Coronary artery (tissue), 2 donors: ENCODE results near the gene GLP2R.

Source experiments
- DNase-seq: peaks from one replicate; pipeline ENCODE4 v3.0.0-alpha.2; 2017; ENCODE audit warnings: low spot score
- H3K27ac ChIP-seq, 2 donors: fragments of 200-600 bp; sonication (generic); one replicate each; pipeline ENCODE4 v1.5.1; 2016 to 2019
- H3K4me3 ChIP-seq: fragments of 200-600 bp; sonication (generic); 2 replicates; pipeline ENCODE4 v1.5.1; 2016; ENCODE audit warnings: mild to moderate bottlenecking, moderate library complexity
- TF ChIP-seq, protein P1 (sequence below): fragments of 200-600 bp; sonication (generic); IDR thresholded peaks from one replicate; pipeline ENCODE4 v1.5.1; 2019; ENCODE audit warnings: antibody characterized with exemption

The GLP2R gene

DNA sequence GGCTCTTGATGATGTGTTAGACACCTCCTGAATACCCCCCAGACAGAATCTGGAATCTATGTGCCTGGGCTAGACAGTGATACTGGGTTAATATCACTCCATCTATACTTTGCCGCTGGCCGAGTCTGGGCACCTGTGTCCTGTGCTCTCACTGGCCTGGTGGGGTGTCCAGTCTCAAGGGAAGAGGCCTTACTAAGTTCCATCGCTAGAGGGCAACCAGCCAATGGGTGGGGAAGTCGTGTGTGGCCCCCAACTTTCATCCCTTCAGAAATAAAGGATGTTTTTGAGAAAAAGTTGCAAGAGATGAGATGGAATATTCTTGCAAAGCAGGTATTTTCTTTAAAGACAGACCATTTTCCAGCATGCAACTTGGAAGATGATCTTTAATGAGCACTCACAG is 1.6 kb upstream of the GLP2R start:
- no peak overlapping the region for H3K27ac ChIP-seq
- no peak for DNase-seq
- TF ChIP-seq, protein P1, sequence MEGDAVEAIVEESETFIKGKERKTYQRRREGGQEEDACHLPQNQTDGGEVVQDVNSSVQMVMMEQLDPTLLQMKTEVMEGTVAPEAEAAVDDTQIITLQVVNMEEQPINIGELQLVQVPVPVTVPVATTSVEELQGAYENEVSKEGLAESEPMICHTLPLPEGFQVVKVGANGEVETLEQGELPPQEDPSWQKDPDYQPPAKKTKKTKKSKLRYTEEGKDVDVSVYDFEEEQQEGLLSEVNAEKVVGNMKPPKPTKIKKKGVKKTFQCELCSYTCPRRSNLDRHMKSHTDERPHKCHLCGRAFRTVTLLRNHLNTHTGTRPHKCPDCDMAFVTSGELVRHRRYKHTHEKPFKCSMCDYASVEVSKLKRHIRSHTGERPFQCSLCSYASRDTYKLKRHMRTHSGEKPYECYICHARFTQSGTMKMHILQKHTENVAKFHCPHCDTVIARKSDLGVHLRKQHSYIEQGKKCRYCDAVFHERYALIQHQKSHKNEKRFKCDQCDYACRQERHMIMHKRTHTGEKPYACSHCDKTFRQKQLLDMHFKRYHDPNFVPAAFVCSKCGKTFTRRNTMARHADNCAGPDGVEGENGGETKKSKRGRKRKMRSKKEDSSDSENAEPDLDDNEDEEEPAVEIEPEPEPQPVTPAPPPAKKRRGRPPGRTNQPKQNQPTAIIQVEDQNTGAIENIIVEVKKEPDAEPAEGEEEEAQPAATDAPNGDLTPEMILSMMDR, result no peak
- no peak overlapping the region for H3K4me3 ChIP-seq

DNA sequence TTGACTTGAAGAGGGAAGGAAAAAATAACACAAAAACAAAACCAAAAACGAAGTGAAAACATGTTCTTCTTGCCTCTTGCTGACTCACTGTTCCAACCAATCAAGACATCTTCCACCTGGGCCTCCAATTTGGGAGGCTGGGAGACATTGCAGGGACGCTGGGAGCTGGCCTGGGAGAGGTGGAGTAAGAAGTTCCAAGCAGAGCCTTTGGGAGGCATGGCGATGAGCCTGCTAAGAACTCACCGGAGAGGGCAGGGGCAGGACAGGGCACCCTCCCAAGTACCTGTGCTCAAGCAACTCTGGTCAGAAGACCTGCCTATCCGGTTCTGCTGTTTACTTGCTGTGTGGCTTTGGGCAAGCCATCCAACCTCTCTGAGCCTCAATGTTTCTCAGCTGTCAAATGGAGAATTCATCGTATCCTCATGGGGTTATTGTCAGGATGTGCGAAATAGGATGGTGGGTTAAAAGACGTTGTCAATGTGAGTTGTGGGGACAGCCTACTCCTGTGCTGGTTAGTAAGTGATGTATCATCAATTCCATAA is 856 bp upstream of the GLP2R start:
- no peak overlapping the region for H3K27ac ChIP-seq
- TF ChIP-seq, protein P1, result no peak
- H3K4me3 ChIP-seq, result no peak overlapping the region
- no peak for DNase-seq

DNA sequence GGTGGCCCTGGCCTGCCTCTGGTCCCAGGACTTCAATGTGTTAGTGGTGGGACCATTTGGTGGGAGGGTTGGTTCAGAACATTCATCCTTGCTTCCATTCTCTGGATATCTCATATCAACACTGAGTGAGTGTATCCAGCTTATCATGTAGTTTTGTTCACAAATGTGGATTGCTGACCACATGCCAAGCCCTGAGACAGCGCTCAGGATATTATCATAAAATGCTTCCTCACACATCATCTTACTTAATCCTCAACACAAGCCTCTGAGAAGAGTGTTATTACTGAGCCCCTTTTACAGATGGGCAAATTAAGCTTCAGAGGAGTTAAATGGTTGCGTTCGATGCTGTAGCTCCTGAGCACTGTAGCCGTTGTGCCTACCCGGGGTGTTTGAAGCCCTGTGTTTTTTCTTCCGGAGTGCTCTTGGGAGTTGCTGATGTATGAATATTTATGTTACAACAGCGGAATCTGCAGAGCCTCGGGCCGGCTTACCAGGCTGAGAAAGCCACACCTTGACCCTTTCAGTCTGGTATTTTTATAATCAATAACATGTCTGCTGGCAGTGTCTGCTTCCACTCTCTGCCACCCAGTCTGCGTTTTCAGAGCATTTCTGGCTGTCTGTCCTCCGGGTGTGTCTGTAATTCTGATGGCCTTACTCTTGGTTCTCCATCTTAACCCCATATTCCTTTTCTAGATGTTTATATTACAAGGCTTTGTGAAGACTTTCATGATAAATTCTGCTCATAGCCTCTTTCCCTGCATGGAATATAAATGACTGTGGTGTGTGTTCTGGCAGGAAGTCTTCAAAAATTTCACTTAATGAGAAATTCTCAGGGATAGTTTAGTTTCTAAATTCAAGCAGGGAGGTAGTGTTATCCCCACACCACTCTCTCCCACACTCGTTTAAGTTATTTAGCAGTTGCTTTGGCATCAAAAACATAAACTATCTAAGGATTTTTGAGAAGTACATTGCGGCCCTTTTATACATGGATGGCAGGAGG is 2.9 kb downstream of the GLP2R start:
- H3K27ac ChIP-seq, result no peak overlapping the region
- TF ChIP-seq, protein P1, result no peak

DNA sequence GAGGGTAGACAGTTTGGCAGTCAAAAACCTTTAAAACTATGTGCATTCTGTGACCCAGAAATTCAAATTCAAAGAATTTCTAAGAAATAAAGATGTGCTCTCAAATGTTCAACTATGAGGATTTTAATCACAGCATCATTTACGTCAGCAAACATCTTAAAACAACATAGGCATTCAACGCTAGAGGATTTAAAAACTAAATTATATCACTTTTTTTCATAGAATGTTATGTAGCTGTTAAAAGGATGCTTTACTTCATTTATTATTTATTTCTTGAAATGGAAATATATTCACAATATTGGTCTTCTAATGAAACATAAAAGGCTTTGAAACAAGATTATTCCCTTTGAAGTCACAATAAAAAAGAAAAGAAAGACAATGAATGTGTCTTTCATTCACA is 3.6 kb downstream of the GLP2R start:
- no peak overlapping the region for H3K27ac ChIP-seq
- no peak overlapping the region for H3K4me3 ChIP-seq
- TF ChIP-seq, protein P1, result no peak
- no peak for DNase-seq

More for the DNA sequence above, 2.9 kb downstream of the GLP2R start:
- no peak overlapping the region for H3K4me3 ChIP-seq
- no peak for DNase-seq

DNA sequence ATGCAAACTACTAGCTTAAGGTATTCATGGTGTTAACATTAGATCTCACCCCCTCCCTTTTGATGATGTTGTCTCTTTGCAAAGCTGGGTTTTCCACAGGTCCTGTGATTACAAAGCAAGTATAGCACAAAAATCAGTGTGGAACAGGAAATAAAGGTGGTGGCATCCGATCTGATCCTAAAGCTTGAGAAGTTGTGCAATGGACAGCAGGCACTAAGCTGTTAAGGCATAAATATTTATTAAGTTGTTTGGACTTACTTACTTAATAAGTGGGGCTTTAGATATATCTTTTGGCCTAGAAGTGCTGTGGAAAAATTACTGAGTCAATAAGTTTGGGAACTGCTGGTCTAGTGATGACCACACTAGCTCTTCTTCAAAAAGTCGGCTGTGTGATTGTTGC is 5.0 kb downstream of the GLP2R start:
- TF ChIP-seq, protein P1, result no peak
- Histone ChIP-seq H3K4me3 (no peak overlapping the region), H3K27ac (no peak overlapping the region)
- DNase-seq, result no peak

DNA sequence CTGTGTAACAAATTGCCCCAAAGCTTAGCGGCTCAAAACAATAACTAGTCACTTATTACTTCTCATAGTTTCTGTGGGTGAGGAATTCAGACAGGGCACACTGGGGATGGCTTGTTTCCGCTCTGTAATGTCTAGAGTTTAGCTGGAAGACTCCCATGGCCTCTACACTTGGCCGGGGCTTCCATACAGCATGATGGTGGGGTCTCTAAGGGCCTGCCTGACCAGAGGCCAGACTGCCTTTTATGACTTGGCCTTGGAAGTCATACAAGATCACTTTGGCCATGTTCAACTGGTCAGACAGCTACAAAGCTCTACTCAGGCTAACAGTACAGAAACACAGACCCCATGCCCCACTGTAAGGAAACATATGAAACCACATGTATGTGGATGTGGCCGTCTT is 8.2 kb downstream of the GLP2R start:
- TF ChIP-seq, protein P1, result no peak
- peak; percentile 40 for DNase-seq
- Histone ChIP-seq H3K27ac (no peak overlapping the region), H3K4me3 (no peak overlapping the region)
